Naive thymus-derived CD8-positive, alpha-beta T cell (primary cell): ENCODE data around the gene SYP. TPM values are rescaled to one million over a fixed set of nuclear protein-coding genes. Genes with fewer than 3 reads are reported as not detected.
"Not testable (repeated sequence)": the region's sequence is repeated elsewhere in the genome, so short reads cannot be mapped to it uniquely, and the experiment has no call there.

Source experiments
- ATAC-seq, 2 donors: fragments of 150-1000 bp; cut with Tn5 transposase in 1 of 2; sonication (Bioruptor Pico), chemical (Tn5 transposase) in 1 of 2; 1 replicate in 1 of 2; 2 replicates in 1 of 2; pipeline ENCODE4 v1.10.0; 2021; ENCODE audit warnings: mild to moderate bottlenecking in 2 of 2, moderate library complexity in 2 of 2
- POLR2A ChIA-PET: fragments of 350-600 bp; sonication (Branson Sonifier 250); formaldehyde crosslinking; loops from one replicate; lab custom pipeline; 2021; ENCODE audit warnings: antibody characterized with exemption; lab: Charles Lee
- DNase-seq, 10 donors: peaks; one replicate each; pipeline versions ENCODE4 v3.0.0 to v3.0.0-alpha.2; 2020 to 2022
- H3K27ac Mint-ChIP-seq, 10 donors: one replicate each; pipeline ENCODE4 v1.8.0; 2020 to 2022; ENCODE audit warnings: mild to moderate bottlenecking in 10 of 10, mixed read lengths in 10 of 10, moderate library complexity in 4 of 10, inconsistent platforms in 1 of 10
- H3K27me3 Mint-ChIP-seq, 5 donors: one replicate each; pipeline ENCODE4 v1.8.0; 2021 to 2022; ENCODE audit warnings: mixed read lengths in 5 of 5
- H3K36me3 Mint-ChIP-seq, 3 donors: one replicate each; pipeline ENCODE4 v1.8.0; 2020 to 2022; ENCODE audit warnings: mixed read lengths in 3 of 3, mild to moderate bottlenecking in 2 of 3, inconsistent platforms in 1 of 3
- H3K4me1 Mint-ChIP-seq, 4 donors: one replicate each; pipeline ENCODE4 v1.8.0; 2021 to 2022; ENCODE audit warnings: mixed read lengths in 4 of 4
- H3K4me3 Mint-ChIP-seq, 10 donors: one replicate each; pipeline ENCODE4 v1.8.0; 2020 to 2022; ENCODE audit warnings: mild to moderate bottlenecking in 10 of 10, mixed read lengths in 10 of 10, moderate library complexity in 6 of 10, inconsistent platforms in 1 of 10
- H3K9me3 Mint-ChIP-seq, 9 donors: one replicate each; pipeline ENCODE4 v1.8.0; 2020 to 2022; ENCODE audit warnings: mixed read lengths in 9 of 9, mild to moderate bottlenecking in 3 of 9, inconsistent platforms in 1 of 9, moderate library complexity in 1 of 9
- polyA plus RNA-seq, 3 donors: library from polyadenylated mRNA; unstranded; fragments of 300-500 nt; fragmentation: Illumina TruSeq; gene quantifications; one replicate each; pipeline ENCODE4 v1.2.3, GENCODE V29; 2021
- total RNA-seq, 8 experiments: library from RNA in 2 of 8; stranded (reverse) in 2 of 8; gene quantifications; one replicate each; pipeline ENCODE4 v1.2.3 and lab custom pipeline; 2021 to 2026

The SYP gene
- total and polyA plus RNA-seq, 5 experiments from 2014 or later = 0.27 to 0.58 (median 0.40) TPM

GRCh38 chrX:49163555-49164419, 36.2 kb downstream of the SYP start:
- ATAC-seq = peak; percentile 63 to 66
- H3K9me3 Mint-ChIP-seq = no peaks in the 10 kb centered on the region
- H3K27ac Mint-ChIP-seq = peak overlapping the region; percentile 80 to 94 (median 92)
- no peaks in the 10 kb centered on the region for H3K36me3 Mint-ChIP-seq
- peaks cover 15 to 36% (median 27%) of the 10 kb centered on the region in 4 donors for H3K4me1 Mint-ChIP-seq
- peak overlapping the region; percentile 77 to 86 (median 80) for H3K4me3 Mint-ChIP-seq
- POLR2A ChIA-PET = interaction anchor here (0.9 to 1.5 kb wide), 6 partner anchors 8 to 107 kb away, joined by 3 to 4 read pairs (median 3); partner anchors contain the start of genes GPKOW and WDR45
- H3K27me3 Mint-ChIP-seq = no peaks in the 10 kb centered on the region
- DNase-seq = peak; percentile 68 to 88 (median 78)

GRCh38 chrX:49162620-49163019, 37.4 kb downstream of the SYP start, which contains the start of gene MAGIX:
TSS of gene MAGIX (plus strand) at chrX:49162758. CDS start at chrX:49162890, 132 bp downstream.
- Mint-ChIP-seq H3K36me3 (no peaks in the 10 kb centered on the region), H3K9me3 (no peaks in the 10 kb centered on the region), H3K4me3 (peak within 1 kb of the TSS; percentile 60 to 86 (median 76)), H3K27ac (peak within 1 kb of the TSS; percentile 25 to 93 (median 79)), H3K4me1 (peaks cover 12 to 32% (median 21%) of the 10 kb centered on the region in 4 donors), H3K27me3 (no peaks in the 10 kb centered on the region)
- ATAC-seq (no peak), DNase-seq (no peak)
- POLR2A ChIA-PET = interaction anchor here (0.6 to 1.3 kb wide), 2 partner anchors 10 to 94 kb away, joined by 3 to 4 read pairs; no protein-coding TSS in a partner anchor

- H3K27me3 Mint-ChIP-seq = no peaks in the 10 kb centered on the region
- DNase-seq (no peak), ATAC-seq (no peak)
- POLR2A ChIA-PET = no interaction called here
- H3K4me3 Mint-ChIP-seq = peak overlapping the region in 2 of 10 donors; percentile 15 to 21
- peaks cover 8 to 23% (median 15%) of the 10 kb centered on the region in 4 donors for H3K4me1 Mint-ChIP-seq
- no peaks in the 10 kb centered on the region for H3K9me3 Mint-ChIP-seq
- H3K27ac Mint-ChIP-seq = peak overlapping the region in 2 of 10 donors; percentile 40 to 78
- H3K36me3 Mint-ChIP-seq = no peaks in the 10 kb centered on the region
Observed at GRCh38 chrX:49161632-49162031, 38.4 kb downstream of the SYP start.

- DNase-seq (no peak), ATAC-seq (no peak)
- peaks cover 0 to 2% (median 0%) of the 10 kb centered on the region in 9 donors for H3K9me3 Mint-ChIP-seq
- POLR2A ChIA-PET = no interaction called here
- H3K27ac Mint-ChIP-seq = no peak overlapping the region
- H3K27me3 Mint-ChIP-seq = no peaks in the 10 kb centered on the region
- H3K4me1 Mint-ChIP-seq = peaks cover 6 to 26% (median 14%) of the 10 kb centered on the region in 4 donors
- H3K36me3 Mint-ChIP-seq = no peaks in the 10 kb centered on the region
- no peak overlapping the region for H3K4me3 Mint-ChIP-seq
Observed at GRCh38 chrX:49160908-49161307, 39.1 kb downstream of the SYP start.

- H3K27ac Mint-ChIP-seq = peak overlapping the region in 1 of 10 donors; percentile 65
- ATAC-seq (no peak), DNase-seq (no peak)
- peaks cover 0 to 2% (median 0%) of the 10 kb centered on the region in 3 donors for H3K36me3 Mint-ChIP-seq
- H3K9me3 Mint-ChIP-seq = peaks cover 0 to 2% (median 0%) of the 10 kb centered on the region in 9 donors
- peaks cover 11 to 20% (median 15%) of the 10 kb centered on the region in 4 donors for H3K4me1 Mint-ChIP-seq
- POLR2A ChIA-PET = interaction anchor here (0.6 kb wide), 1 partner anchor 17 kb away, joined by 8 read pairs; no protein-coding TSS in a partner anchor
- H3K27me3 Mint-ChIP-seq = no peaks in the 10 kb centered on the region
- H3K4me3 Mint-ChIP-seq = peak overlapping the region in 5 of 10 donors; percentile 10 to 100 (median 45)
Observed at GRCh38 chrX:49157194-49157593, 42.8 kb downstream of the SYP start.

GRCh38 chrX:49155900-49156837, 43.8 kb downstream of the SYP start:
- peaks cover 11 to 20% (median 15%) of the 10 kb centered on the region in 4 donors for H3K4me1 Mint-ChIP-seq
- DNase-seq (peak; percentile 76 to 93 (median 83)), ATAC-seq (peak; percentile 93 to 95)
- H3K4me3 Mint-ChIP-seq = peak overlapping the region; percentile 91 to 100 (median 96)
- POLR2A ChIA-PET = interaction anchor here (0.5 to 2.3 kb wide), 13 partner anchors 8 to 154 kb away, joined by 3 to 21 read pairs (median 4); partner anchors contain the start of genes GPKOW, GRIPAP1, PPP1R3F and WDR45
- peaks cover 0 to 2% (median 0%) of the 10 kb centered on the region in 3 donors for H3K36me3 Mint-ChIP-seq
- peaks cover 0 to 2% (median 0%) of the 10 kb centered on the region in 9 donors for H3K9me3 Mint-ChIP-seq
- no peaks in the 10 kb centered on the region for H3K27me3 Mint-ChIP-seq
- peak overlapping the region; percentile 90 to 99 (median 97) for H3K27ac Mint-ChIP-seq

- peaks cover 13 to 20% (median 15%) of the 10 kb centered on the region in 4 donors for H3K4me1 Mint-ChIP-seq
- peaks cover 0 to 2% (median 0%) of the 10 kb centered on the region in 9 donors for H3K9me3 Mint-ChIP-seq
- peak in 4 of 10 donors; percentile 13 to 39 (median 22) for DNase-seq
- peak overlapping the region; percentile 91 to 100 (median 96) for H3K4me3 Mint-ChIP-seq
- peak overlapping the region; percentile 90 to 99 (median 97) for H3K27ac Mint-ChIP-seq
- POLR2A ChIA-PET = interaction anchor here (0.5 to 2.3 kb wide), 15 partner anchors 9 to 154 kb away, joined by 3 to 21 read pairs (median 4); partner anchors contain the start of genes GPKOW, GRIPAP1, PPP1R3F and WDR45
- no peaks in the 10 kb centered on the region for H3K27me3 Mint-ChIP-seq
- H3K36me3 Mint-ChIP-seq = peaks cover 0 to 2% (median 0%) of the 10 kb centered on the region in 3 donors
- peak in 1 of 2 donors; percentile 18 for ATAC-seq
Observed at GRCh38 chrX:49155243-49155899, 44.6 kb downstream of the SYP start.

GRCh38 chrX:49153467-49153866, 46.5 kb downstream of the SYP start:
- no peak overlapping the region for H3K4me3 Mint-ChIP-seq
- DNase-seq = no peak
- POLR2A ChIA-PET = no interaction called here
- peaks cover 0 to 2% (median 0%) of the 10 kb centered on the region in 9 donors for H3K9me3 Mint-ChIP-seq
- H3K36me3 Mint-ChIP-seq = peaks cover 0 to 2% (median 0%) of the 10 kb centered on the region in 3 donors
- ATAC-seq = no peak
- H3K4me1 Mint-ChIP-seq = peaks cover 13 to 20% (median 15%) of the 10 kb centered on the region in 4 donors
- H3K27me3 Mint-ChIP-seq = no peaks in the 10 kb centered on the region
- no peak overlapping the region for H3K27ac Mint-ChIP-seq

GRCh38 chrX:49149291-49149690, 50.7 kb downstream of the SYP start:
- H3K36me3 Mint-ChIP-seq, DNase-seq, POLR2A ChIA-PET, ATAC-seq, H3K4me3 Mint-ChIP-seq, H3K9me3 Mint-ChIP-seq, H3K27ac Mint-ChIP-seq, H3K27me3 Mint-ChIP-seq, H3K4me1 Mint-ChIP-seq: not testable (repeated sequence)

- H3K4me3 Mint-ChIP-seq, H3K4me1 Mint-ChIP-seq, DNase-seq, H3K27me3 Mint-ChIP-seq, H3K9me3 Mint-ChIP-seq, H3K36me3 Mint-ChIP-seq, ATAC-seq, H3K27ac Mint-ChIP-seq, POLR2A ChIA-PET: not testable (repeated sequence)
Observed at GRCh38 chrX:49148390-49149100, 51.4 kb downstream of the SYP start.

- H3K4me1 Mint-ChIP-seq = peaks cover 0 to 2% (median 0%) of the 10 kb centered on the region in 4 donors
- H3K27ac Mint-ChIP-seq = no peak overlapping the region
- ATAC-seq = no peak
- no peak for DNase-seq
- POLR2A ChIA-PET = no interaction called here
- H3K36me3 Mint-ChIP-seq = peaks cover 0 to 3% (median 0%) of the 10 kb centered on the region in 3 donors
- H3K27me3 Mint-ChIP-seq = no peaks in the 10 kb centered on the region
- no peaks in the 10 kb centered on the region for H3K9me3 Mint-ChIP-seq
- no peak overlapping the region for H3K4me3 Mint-ChIP-seq
Observed at GRCh38 chrX:49147936-49148335, 52.1 kb downstream of the SYP start.
